Activated T-helper 1 cell treated with anti-CD3 and anti-CD28 coated beads, Interleukin-2, amount 50 U/mL, for 16 hours (primary cell): Measurements from ENCODE around the gene PHLDA3.

Source experiments
- DNase-seq, 2 donors: peaks; one replicate each; pipeline ENCODE4 v3.0.0-alpha.2; 2020; ENCODE audit warnings: low read depth in 1 of 2, low spot score in 1 of 2

Gene PHLDA3

GRCh38 chr1:201463071-201463552, 5.9 kb downstream of the PHLDA3 start:
- no peak for DNase-seq

DNA sequence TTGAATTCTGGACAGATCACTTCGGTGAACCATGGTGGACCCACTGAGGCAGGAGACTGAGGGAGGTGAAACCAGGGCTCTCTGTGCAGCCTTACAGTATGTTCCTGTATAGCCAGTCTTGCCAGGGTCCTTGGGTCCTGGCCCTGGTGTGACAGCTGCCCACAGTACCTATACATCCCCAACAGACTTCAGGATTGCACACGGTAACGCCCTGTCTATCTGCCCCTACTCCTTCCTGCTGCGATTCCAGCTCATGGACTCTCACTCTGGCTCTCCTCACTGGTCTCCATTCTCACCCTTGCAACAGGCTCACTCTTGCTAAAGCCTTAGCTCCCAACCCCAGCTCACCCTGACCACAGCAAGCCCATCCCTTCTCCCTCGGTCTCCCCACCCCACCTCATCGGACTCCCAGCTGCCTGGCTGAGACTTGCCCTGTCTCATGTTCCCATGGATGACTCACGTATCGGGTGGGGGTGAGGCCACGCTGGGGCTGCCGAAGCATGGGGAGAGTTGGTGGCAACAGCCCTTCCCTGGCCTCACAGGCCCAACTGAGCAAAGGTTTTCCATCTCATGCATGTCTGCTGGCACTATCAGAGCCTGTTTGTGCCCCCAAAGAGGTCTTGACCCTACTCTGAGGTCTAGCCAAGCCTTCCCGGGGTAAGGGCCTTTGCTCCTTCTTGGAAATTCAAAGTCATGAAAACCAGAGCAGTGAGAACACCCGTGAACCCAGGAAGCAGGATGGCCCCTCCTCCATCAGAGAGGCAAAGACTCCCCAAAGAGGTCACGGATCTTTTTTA, 7.1 kb downstream of the PHLDA3 start:
- DNase-seq: no peak

DNA sequence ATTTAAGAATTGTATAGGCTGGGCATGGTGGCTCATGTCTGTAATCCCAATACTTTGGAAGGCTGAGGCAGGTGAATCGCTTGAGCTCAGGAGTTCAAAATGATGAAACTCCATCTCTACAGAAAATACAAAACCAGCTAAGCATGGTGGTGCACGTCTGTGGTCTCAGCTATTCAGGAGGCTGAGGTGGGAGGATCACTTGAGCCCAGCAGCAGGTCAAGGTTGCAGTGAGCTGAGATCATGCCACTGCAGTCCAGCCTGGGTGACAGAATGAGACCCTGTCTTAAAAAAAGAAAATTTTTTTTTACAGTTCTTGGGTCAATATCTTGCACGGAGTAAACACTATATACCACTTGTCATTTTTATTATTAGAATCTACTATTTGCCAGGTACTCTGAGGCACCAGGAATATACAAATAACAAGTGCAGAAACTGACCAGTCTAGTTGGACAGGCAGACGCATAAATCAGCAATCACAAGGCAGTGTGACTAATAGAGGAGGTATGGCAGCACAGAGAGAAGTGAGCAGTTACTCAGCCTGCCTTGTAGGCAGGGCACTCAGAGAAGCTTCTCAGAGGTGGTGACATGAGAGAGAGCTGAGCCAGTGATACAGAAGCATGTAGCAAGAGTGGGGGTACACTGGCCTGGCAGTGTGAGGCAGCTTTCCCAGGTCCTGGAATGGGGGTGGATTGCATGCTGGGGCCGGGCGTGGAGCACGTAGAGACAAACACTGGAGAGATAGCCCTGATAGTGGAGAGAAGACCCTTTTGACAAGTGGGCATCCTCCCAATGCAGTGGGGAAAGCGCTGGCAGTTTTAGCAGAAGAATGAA, 8.0 kb downstream of the PHLDA3 start:
- DNase-seq: no peak

DNA sequence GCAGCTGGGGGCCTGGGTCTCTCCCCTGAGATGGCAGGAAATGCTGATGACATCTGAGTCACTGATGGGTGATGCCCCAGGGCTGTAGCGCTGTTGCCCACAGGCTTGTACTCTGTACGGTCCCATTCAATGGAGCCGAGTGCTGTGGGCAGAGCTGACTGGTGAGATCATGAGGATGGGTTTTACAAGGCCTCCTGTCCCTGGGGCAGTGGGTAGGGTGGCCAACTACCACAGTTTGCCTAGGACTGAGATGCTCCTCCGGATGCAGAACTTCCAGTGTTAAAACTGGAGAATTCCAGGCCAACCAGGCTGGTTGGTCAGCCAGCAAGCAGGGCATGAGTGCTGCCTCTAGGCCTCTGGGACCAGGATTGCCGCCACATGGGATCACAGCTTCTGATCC, 9.2 kb downstream of the PHLDA3 start:
- DNase-seq: no peak

- DNase-seq: no peak
These were observed 9.9 kb downstream of the PHLDA3 start for GRCh38 chr1:201459052-201459451.

GRCh38 chr1:201457508-201457960, 11.5 kb downstream of the PHLDA3 start:
- DNase-seq: no peak

DNA sequence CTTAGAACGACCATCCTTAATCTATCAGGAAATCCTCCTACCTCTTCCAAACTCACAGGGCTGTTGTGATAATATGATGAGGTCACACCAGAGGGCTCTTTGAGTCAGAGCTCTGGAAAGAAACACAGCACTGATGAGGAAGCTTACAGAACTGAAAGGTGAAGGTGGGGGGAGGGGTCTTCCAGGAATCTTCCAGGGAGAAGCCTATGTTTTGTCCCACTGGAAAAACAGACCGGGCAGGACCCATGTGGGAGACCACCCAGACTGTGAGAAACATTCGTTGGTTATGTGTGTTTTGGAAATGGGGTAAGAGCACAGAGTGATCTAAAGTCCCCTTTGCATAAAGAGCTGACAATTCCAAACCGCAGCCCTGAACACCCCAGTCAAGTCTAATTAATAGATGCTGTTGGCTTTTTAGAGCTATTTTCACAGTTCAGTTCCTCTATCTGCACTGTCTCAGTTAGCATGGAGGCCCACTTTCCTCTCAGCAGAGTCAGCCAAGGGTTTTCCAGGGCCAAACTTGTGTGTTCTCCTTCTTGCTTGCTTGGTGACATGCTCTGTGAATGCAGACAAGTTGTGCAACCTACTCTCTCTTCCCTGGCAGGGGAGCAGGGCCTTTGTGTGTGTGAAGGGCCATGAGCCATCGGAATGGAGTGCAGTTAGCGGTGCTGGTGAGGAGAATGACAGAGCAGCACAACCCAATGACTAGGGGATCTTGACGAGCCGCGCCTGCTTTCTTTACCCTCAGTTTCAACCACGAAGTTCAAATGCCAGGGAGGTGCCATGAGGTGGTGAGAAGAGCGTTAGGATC, 12.3 kb downstream of the PHLDA3 start:
- no peak for DNase-seq

- no peak for DNase-seq
These were observed 13.9 kb downstream of the PHLDA3 start for GRCh38 chr1:201455098-201455497.

DNA sequence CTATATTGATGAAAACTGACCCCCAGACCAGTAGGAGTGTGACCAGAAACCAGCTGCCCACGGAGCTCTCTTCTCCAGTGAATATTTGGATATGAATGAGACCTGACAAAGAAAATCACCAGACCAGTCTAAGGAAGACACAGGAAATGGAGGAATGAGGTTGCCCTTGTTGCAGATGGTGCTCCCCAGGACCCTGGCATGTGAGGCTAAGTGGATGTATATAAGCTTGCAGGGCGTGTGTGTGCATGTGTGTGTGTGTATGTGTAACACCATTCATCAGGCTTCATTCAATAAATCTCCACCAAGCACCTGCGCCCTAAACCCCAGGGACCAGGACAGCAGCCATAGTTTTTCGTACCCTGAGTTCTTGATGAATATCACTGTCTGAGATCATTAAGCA, 14.4 kb downstream of the PHLDA3 start:
- no peak for DNase-seq

GRCh38 chr1:201452866-201453265, 16.1 kb downstream of the PHLDA3 start:
- no peak for DNase-seq

GRCh38 chr1:201450721-201451291, 18.2 kb downstream of the PHLDA3 start:
- DNase-seq: no peak

GRCh38 chr1:201448990-201449389, 20.0 kb downstream of the PHLDA3 start:
- no peak for DNase-seq

DNA sequence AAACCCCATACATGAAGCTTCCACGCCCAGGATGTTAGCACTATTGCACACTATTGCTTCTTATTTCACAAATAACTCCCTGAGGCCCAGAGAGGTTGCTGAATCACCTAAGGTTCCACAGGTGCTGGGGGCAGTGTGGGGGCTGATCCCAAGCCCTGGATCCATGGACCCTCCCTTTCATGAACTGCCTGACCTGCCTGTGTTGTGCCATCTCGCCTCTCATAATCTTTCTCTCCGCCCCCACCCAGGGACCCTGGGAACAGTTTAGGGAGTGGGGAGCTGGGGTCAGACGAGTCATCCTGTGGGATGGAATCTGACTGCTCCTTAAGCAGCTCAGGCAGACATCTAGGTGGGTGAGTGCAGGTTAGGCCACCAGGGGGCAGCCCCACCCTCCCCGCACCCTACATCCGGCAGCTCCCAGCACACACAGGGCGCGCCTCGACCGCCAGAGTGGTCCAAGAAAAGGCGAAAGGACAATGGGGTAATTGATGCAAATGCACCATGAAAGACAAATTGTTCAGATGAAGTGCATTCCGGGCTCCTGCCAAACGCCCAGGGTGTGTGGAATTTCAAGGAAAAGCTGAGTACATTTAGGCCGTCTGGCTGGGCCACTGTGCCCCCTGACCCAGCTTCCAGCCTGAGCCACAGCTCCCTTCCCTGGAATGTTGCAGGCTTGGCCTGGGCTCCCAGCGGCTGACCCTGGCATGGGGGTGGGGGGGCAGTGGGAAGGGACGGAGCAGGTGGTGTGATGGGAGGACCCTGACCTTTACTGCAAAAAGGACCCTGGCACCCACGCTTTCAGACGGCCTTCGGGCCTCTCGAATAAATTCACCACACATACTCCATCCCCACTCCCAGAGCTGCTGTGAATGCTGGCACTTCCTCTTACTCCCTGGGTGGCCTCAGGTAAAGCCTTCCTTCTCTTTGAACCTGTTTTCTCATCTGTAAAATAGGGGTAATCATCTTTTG, 20.8 kb downstream of the PHLDA3 start:
- DNase-seq: peak; percentile 34 to 37

GRCh38 chr1:201445310-201445709, 23.7 kb downstream of the PHLDA3 start:
- no peak for DNase-seq

DNA sequence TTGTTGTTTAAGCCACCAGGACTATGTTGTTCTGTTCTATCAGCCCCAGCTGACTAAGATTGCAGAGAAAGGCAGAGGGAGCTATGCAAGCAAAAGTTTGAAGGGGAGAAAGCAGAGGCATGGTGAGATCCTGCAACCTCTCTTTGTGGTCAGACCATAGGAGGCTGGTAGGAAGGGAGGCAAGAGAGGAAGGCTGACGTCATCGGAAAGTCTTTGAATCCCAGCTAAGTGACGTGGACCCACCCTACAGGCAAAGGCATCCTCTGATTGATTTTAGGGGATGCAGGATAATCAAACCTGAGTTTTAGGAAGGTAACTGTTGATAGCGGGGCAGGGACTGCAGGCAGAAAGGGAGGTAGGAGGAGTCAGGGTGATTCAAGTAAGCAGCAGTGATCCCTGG, 24.2 kb downstream of the PHLDA3 start:
- no peak for DNase-seq

DNA sequence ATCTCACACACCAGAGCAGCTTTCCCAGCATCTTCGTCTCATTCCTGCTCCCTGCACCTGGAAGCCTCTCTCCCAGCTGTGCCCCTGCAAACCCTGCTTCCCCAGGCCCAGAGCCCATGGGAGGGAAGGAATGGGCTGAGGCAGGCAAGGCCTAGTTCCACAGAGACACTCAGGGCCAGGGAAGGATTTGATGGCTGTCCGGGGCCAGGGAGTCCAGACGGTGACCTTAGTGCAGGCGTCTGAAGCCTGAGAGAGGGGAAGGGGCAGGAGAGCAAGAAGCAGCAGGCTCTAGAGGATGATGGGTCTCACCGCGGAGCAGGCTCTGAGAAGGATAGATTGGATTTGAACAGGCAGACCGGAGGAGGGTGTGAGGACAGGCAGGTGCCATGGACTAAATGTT, 25.2 kb downstream of the PHLDA3 start:
- DNase-seq: no peak

DNA sequence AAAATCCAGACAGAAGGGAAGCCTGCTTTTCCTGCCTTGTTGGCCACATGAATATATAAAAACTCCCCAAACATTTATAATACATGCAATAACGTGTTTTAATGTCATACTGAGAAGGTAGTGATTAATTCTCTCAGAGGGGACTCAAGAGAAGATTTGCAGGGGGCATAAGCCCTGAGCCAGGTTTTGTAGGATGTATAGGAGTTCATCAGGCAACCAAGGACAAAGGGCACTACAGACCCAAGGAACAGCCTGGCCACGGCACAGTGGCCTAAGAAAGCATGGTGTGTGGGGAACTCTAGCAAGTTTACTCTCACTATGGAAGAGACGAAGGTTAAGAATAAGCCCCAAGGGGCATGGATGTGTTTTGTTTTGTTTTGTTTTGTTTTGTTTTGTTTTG, 32.0 kb downstream of the PHLDA3 start:
- DNase-seq: no peak

- DNase-seq: no peak
These were observed 32.6 kb downstream of the PHLDA3 start for GRCh38 chr1:201436393-201436792.

- no peak for DNase-seq
These were observed 34.7 kb downstream of the PHLDA3 start for GRCh38 chr1:201434266-201434665.

DNA sequence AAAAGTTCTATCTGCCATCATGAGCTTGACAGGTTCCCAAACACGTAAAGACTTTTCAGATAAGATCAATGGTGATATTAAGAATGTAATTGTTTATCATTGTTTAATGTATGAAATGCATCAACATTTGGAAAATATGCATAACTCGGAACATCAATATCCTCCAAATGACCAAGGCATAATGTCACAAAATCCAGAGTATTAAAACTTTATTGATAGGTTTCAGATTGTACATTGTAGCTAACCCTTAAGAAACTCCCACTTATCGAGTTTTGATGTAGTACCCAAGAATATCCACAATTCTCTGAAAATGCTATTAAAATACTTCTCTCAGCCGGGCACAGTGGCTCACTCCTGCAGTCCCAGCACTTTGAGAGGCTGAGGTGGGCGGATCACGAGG, 35.4 kb downstream of the PHLDA3 start:
- no peak for DNase-seq
